ENCODE results near the gene EGR1.
A peak's percentile ranks its signal among the peaks of the same experiment; 100 is the strongest.

Gene EGR1

DNA sequence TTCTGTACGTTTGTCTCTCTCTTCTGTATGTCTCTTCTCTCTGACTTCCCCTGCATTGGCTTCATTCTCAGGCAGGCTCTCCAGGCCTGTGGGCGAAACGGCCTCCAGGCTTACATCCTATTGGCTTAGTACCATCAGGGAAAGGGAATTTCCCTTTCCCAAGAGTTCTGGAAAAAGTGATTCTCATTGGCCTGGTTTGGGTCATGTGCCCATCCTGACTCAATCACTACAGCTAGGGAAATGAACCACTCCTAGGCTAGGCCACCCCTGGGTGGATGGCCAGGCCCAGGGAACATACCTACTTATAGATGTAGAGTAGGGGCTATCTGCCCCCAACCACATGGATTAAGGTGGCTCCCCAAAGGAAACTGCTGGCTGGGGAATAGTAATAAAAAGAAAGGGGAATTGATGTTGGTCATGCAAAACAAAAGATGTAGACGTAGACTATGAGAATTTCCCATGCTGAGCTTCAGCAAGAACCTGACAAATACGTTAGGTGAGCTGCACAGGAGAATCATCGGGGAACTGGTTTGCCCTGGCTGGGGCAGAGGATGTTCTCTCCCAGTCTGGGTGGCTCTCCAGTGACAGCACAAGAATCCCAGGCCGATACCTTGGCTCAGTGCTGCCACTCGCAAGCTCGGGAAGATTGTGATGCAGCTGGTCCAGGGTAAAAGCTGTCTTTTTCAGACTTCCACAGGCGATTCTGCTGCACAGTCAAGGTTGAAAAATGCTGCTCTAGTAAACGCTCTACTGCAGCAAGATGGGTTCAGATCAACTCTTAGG is 3.7 kb upstream of the EGR1 start:
- Histone ChIP-seq H3K27me3 (peaks cover 11% of the 10 kb centered on the region), H3K36me3 (no peaks in the 10 kb centered on the region), H3K4me3 (ENCODE audit: low read depth in 1 of 2, low read length in 1 of 2) (no peak overlapping the region), H3K9me3 (no peaks in the 10 kb centered on the region), H3K27ac (no peak overlapping the region), H3K4me1 (ENCODE audit: control insufficient read depth in 1 of 2, insufficient read depth in 1 of 2, low read depth in 1 of 2, low read length in 1 of 2) (peaks cover 19 to 26% of the 10 kb centered on the region in 2 experiments)
- no peak for TF ChIP-seq CTCF (IDR thresholded peaks at IDR 0.05)

DNA sequence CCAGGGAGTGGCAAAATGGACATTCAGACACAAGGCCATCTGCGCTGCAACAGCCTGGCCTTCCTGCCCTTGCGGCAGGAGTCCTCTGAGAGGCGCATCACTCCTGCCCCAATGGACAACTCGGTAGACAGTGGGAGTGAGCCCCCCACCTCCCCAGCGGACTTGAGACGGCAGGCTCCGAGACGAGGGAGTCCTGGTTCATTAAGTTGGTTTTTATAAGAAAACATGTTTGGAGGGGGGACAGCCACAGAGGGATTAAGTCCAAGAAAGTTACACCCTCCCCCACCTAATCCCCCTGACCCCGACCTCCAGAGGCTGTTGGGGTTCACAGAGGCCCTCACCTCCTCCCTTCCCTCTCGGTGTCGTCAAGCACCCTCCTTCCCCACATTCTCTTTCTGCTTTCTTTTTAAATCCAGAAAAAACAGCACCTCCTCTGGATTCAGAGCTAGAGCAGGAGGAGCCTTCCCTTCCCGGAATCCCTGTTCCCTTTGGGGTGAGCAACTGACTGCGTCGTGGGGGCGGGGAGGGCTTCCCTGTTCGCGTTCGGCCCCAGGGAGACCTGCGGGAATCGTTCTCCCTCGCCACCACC is 1.8 kb upstream of the EGR1 start:
- Histone ChIP-seq H3K4me1 (ENCODE audit: control insufficient read depth in 1 of 2, insufficient read depth in 1 of 2, low read depth in 1 of 2, low read length in 1 of 2) (peaks cover 24 to 26% of the 10 kb centered on the region in 2 experiments), H3K4me3 (ENCODE audit: low read depth in 1 of 2, low read length in 1 of 2) (peak overlapping the region; percentile 86 to 99), H3K27me3 (peaks cover 31% of the 10 kb centered on the region), H3K9me3 (no peaks in the 10 kb centered on the region), H3K36me3 (no peaks in the 10 kb centered on the region), H3K27ac (peak overlapping the region; percentile 99)
- TF ChIP-seq CTCF (IDR thresholded peaks at IDR 0.05), result no peak

GRCh38 chr5:138464008-138464387 is 1.3 kb upstream of the EGR1 start:
- Histone ChIP-seq H3K9me3 (no peaks in the 10 kb centered on the region), H3K4me3 (ENCODE audit: low read depth in 1 of 2, low read length in 1 of 2) (peak overlapping the region; percentile 86 to 99), H3K27ac (peak overlapping the region; percentile 99), H3K27me3 (peaks cover 31% of the 10 kb centered on the region), H3K36me3 (no peaks in the 10 kb centered on the region), H3K4me1 (ENCODE audit: control insufficient read depth in 1 of 2, insufficient read depth in 1 of 2, low read depth in 1 of 2, low read length in 1 of 2) (peaks cover 24% of the 10 kb centered on the region in 2 experiments)
- peak; percentile 93 for TF ChIP-seq CTCF (IDR thresholded peaks at IDR 0.05)

- Histone ChIP-seq H3K4me3 (ENCODE audit: low read depth in 1 of 2, low read length in 1 of 2) (peak overlapping the region; percentile 86 to 99), H3K27ac (peak overlapping the region; percentile 99), H3K27me3 (peaks cover 31% of the 10 kb centered on the region), H3K4me1 (ENCODE audit: control insufficient read depth in 1 of 2, insufficient read depth in 1 of 2, low read depth in 1 of 2, low read length in 1 of 2) (peaks cover 24% of the 10 kb centered on the region in 2 experiments), H3K9me3 (no peaks in the 10 kb centered on the region), H3K36me3 (no peaks in the 10 kb centered on the region)
- TF ChIP-seq CTCF (IDR thresholded peaks at IDR 0.05), result peak; percentile 35
These were observed 655 bp upstream of the EGR1 start for GRCh38 chr5:138464388-138465260.

- Histone ChIP-seq H3K4me3 (ENCODE audit: low read depth in 1 of 2, low read length in 1 of 2) (peak overlapping the region; percentile 86 to 99), H3K27me3 (peaks cover 31% of the 10 kb centered on the region), H3K36me3 (no peaks in the 10 kb centered on the region), H3K27ac (peak overlapping the region; percentile 99), H3K4me1 (ENCODE audit: control insufficient read depth in 1 of 2, insufficient read depth in 1 of 2, low read depth in 1 of 2, low read length in 1 of 2) (peaks cover 24% of the 10 kb centered on the region in 2 experiments), H3K9me3 (no peaks in the 10 kb centered on the region)
- no peak for TF ChIP-seq CTCF (IDR thresholded peaks at IDR 0.05)
These were observed 1.0 kb downstream of the EGR1 start for GRCh38 chr5:138466125-138466899.

All from neutrophil (primary cell).